Kidney (tissue), 14 donors: ENCODE results near the gene SWT1. TPM values are rescaled to one million over a fixed set of nuclear protein-coding genes. Genes with fewer than 3 reads are reported as not detected.
A peak's percentile ranks its signal among the peaks of the same experiment; 100 is the strongest.

Source experiments
- DNase-seq, 5 donors: peaks; one replicate each; pipeline ENCODE4 v3.0.0-alpha.2; 2013 to 2020
- FAIRE-seq: peaks from 2 replicates; lab custom pipeline; 2012; peaks lifted over from hg19 to GRCh38; lab: Jason Lieb, UNC
- H3K27ac ChIP-seq, 2 donors: one replicate each; pipeline ENCODE4 v1.7.0; 2013; ENCODE audit warnings: low read depth in 2 of 2, low read length in 2 of 2, inconsistent platforms in 1 of 2
- H3K27me3 ChIP-seq: one replicate; pipeline ENCODE4 v1.7.1; 2013; ENCODE audit warnings: low read length, inconsistent platforms; ENCODE audit not compliant: control insufficient read depth, insufficient read depth
- H3K36me3 ChIP-seq, 3 donors: one replicate each; pipeline versions ENCODE4 v1.7.0 to v1.7.1; 2013; ENCODE audit warnings: low read length in 3 of 3, control low read depth in 1 of 3, inconsistent platforms in 1 of 3; ENCODE audit not compliant: insufficient read depth in 3 of 3, control insufficient read depth in 2 of 3
- H3K4me1 ChIP-seq, 3 donors: one replicate each; pipeline versions ENCODE4 v1.7.0 to v1.7.1; 2013; ENCODE audit warnings: low read length in 3 of 3, inconsistent platforms in 1 of 3, low read depth in 1 of 3; ENCODE audit not compliant: control insufficient read depth in 2 of 3, insufficient read depth in 2 of 3
- H3K4me3 ChIP-seq, 3 donors: one replicate each; pipeline versions ENCODE4 v1.7.0 to v1.8.1; 2013; ENCODE audit warnings: low read length in 3 of 3, control low read depth in 1 of 3, inconsistent platforms in 1 of 3
- H3K9ac ChIP-seq, 3 donors: one replicate each; pipeline versions ENCODE4 v1.7.0 to v1.7.1; 2013; ENCODE audit warnings: low read length in 3 of 3, control low read depth in 1 of 3, inconsistent platforms in 1 of 3
- H3K9me3 ChIP-seq, 3 donors: one replicate each; pipeline versions ENCODE4 v1.7.0 to v1.7.1; 2013; ENCODE audit warnings: low read length in 3 of 3, control low read depth in 1 of 3, inconsistent platforms in 1 of 3; ENCODE audit not compliant: control insufficient read depth in 2 of 3, insufficient read depth in 1 of 3
- intact Hi-C: fragments of 100-400 bp; cut with DNase I; formaldehyde crosslinking; loops from one replicate; pipeline ENCODE4 v1.11.1; 2022
- polyA plus RNA-seq: library from polyadenylated mRNA; stranded (reverse); fragments of 350-450 nt; fragmentation: Illumina TruSeq; extraction: RNeasy Lipid Tissue Mini Kit (QIAGEN cat#74804); gene quantifications from one replicate; pipeline ENCODE4 v1.2.3, GENCODE V29; 2014; ENCODE audit warnings: low read depth, low replicate concordance; ENCODE audit not compliant: insufficient read depth
- total RNA-seq: library from RNA; stranded (reverse); fragmentation: NEBNext Ultra II Directional; extraction: Animal tissue kit (Norgen Biotek cat#: 25700); gene quantifications from one replicate; pipeline ENCODE4 v1.2.1, GENCODE V29; 2021
- TF ChIP-seq, protein P1 (sequence below): IDR thresholded peaks from 3 replicates; pipeline ENCODE4 v1.5.1; 2012; ENCODE audit warnings: mild to moderate bottlenecking, moderate library complexity, borderline replicate concordance; ENCODE audit not compliant: insufficient read depth; ENCODE audit errors: extremely low read depth
- donor health status: control.
- donor health status: control.
- donor health status: control.
- donor health status: control.
- donor health status: control.
- donor health status: DM: yes; HTN: yes; CAD: no.
- donor health status: Normal renal cell carcinoma (clear cell type).

The SWT1 gene
- total and polyA plus RNA-seq, 2 donors from 2014 or later = 2.9 to 6.5 TPM

DNA sequence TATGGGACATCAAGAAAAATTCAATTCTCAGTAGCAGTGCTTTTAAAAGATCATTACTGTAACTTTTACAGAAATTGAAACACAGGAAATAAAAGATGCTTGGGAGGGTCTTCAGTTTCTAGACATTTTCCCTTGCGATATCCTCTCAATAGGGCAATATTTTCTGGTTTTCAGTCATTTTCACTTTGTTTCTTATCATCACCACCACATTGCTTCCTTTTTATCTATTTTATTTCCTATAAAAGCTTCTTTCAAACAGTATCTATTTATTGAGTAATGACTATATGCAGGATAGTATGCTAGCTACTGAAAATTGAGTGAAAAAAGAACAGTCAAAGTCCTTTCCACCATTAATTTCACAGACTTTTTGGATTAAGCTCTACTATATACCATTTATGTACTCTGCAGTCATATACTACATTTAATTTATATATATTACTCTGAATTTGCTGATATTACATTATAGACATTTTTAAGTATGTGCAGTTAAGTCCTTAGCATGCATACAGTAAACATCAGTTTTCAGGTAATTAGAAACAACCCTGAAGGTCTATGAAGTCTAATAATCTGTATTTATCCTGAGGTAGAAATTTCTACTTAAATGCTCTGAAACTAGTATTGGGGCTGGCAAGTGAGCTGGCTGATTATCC is 18.9 kb upstream of the SWT1 start:
- FAIRE-seq (no peak), DNase-seq (no peak)
- H3K27me3 ChIP-seq = no peaks in the 10 kb centered on the region
- H3K27ac ChIP-seq = no peak overlapping the region
- H3K36me3 ChIP-seq = peaks cover 3 to 28% (median 5%) of the 10 kb centered on the region in 3 donors
- no peaks in the 10 kb centered on the region for H3K9me3 ChIP-seq
- H3K4me1 ChIP-seq = no peaks in the 10 kb centered on the region
- H3K9ac ChIP-seq = no peak overlapping the region
- intact Hi-C loops = no loop called here
- TF ChIP-seq, protein P1, sequence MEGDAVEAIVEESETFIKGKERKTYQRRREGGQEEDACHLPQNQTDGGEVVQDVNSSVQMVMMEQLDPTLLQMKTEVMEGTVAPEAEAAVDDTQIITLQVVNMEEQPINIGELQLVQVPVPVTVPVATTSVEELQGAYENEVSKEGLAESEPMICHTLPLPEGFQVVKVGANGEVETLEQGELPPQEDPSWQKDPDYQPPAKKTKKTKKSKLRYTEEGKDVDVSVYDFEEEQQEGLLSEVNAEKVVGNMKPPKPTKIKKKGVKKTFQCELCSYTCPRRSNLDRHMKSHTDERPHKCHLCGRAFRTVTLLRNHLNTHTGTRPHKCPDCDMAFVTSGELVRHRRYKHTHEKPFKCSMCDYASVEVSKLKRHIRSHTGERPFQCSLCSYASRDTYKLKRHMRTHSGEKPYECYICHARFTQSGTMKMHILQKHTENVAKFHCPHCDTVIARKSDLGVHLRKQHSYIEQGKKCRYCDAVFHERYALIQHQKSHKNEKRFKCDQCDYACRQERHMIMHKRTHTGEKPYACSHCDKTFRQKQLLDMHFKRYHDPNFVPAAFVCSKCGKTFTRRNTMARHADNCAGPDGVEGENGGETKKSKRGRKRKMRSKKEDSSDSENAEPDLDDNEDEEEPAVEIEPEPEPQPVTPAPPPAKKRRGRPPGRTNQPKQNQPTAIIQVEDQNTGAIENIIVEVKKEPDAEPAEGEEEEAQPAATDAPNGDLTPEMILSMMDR = no peak
- no peak overlapping the region for H3K4me3 ChIP-seq

DNA sequence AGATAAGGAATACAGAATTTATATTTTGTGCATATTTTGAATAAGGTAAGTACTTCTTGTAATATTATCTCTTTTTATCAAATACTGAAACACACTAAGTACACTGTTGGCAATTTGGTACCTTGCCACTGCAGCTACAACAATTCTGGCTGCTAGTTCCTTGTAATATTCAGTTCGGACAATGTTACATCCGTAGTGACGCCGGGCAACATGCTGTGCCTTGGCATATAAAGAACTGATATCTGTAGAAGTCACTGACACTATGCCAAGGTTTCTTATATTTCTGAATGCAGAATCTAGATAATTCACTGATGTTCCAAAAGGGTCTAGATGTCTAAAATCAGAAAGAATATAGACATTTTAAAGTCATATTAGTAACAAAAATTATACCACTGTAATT is 17.7 kb upstream of the SWT1 start:
- FAIRE-seq (no peak), DNase-seq (no peak)
- Histone ChIP-seq H3K4me3 (no peak overlapping the region), H3K27me3 (no peaks in the 10 kb centered on the region), H3K9me3 (no peaks in the 10 kb centered on the region), H3K9ac (no peak overlapping the region), H3K27ac (no peak overlapping the region), H3K4me1 (no peaks in the 10 kb centered on the region), H3K36me3 (peaks cover 3 to 21% (median 3%) of the 10 kb centered on the region in 3 donors)
- TF ChIP-seq, protein P1 = no peak
- intact Hi-C loops = no loop called here

DNA sequence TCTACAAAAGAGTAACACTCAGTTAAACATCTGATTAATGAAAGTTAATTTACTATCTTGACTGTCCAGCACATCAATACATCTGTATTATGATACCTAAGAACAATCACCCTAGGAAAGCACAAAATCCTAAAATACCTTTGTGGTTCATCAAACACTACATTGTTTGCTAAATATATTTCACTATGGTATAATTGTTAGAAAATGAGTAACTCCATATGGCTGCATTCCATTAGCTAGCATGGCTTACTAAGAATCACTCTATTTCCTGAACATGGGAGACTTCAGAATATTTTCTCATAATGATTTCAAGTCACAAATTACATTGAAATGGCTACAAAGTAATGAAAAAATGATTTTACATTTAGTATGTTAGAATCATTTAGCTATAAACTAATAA is 12.7 kb upstream of the SWT1 start:
- peaks cover 3 to 26% (median 14%) of the 10 kb centered on the region in 3 donors for H3K36me3 ChIP-seq
- intact Hi-C loops = no loop called here
- H3K4me1 ChIP-seq = no peaks in the 10 kb centered on the region
- TF ChIP-seq, protein P1 = no peak
- H3K9ac ChIP-seq = no peak overlapping the region
- FAIRE-seq = peak; percentile 25
- DNase-seq = no peak
- H3K9me3 ChIP-seq = no peaks in the 10 kb centered on the region
- H3K27me3 ChIP-seq = no peaks in the 10 kb centered on the region
- no peak overlapping the region for H3K4me3 ChIP-seq
- H3K27ac ChIP-seq = no peak overlapping the region
